Heart left ventricle (tissue), 13 donors: ENCODE results near the gene TSKU.

Experiments used
- CTCF ChIP-seq, 12 donors: fragments of 200-600 bp; sonication (generic) in 4 of 12; IDR thresholded peaks; one replicate each; pipeline versions ENCODE4 v1.5.0 to v1.8.0; 2018 to 2022; ENCODE audit warnings: antibody characterized with exemption in 12 of 12, mild to moderate bottlenecking in 5 of 12
- POLR2A ChIP-seq, 2 donors: fragments of 450-650 bp; IDR thresholded peaks; one replicate each; pipeline ENCODE4 v1.6.1; 2017; ENCODE audit warnings: antibody characterized with exemption in 2 of 2, mild to moderate bottlenecking in 2 of 2, moderate library complexity in 2 of 2
- donor health status: ischemic (EF 13 %, LVEDD 7.1; RV severe dilation, severe dysfunction).
- donor health status: DM: no; HTN: yes; CAD: no.
- donor health status: DM: no; HTN: no; CAD: no.
- donor health status: ischemic (EF 25% LVEDD 6.9; RV normal size, moderate dysfunction).
- donor health status: ischemic (EF 25% LVEDD 5.7; RV mildly dilated, moderate dysfunction).
- donor health status: ischemic (EF 35%, LVEDD 5.7; RV mildly dilated, moderate dysfunction).
- donor health status: nonischemic (EF 11% LVEDD 7.7; RV severe dilation, severe dysfunction).
- donor health status: DM: yes; HTN: yes; CAD: no.
- donor health status: PGD.
- donor health status: ischemic (EF 29% LVEDD 5.4; RV normal size, mild dysfunction).
- donor health status: nonischemic (EF 23%, LVEDD 6.1; RV moderate dilation, normal function).

GRCh38 chr11:76798671-76799065 is 15.5 kb downstream of the TSKU start:
- TF ChIP-seq POLR2A (IDR thresholded peaks at IDR 0.05) = no peak
- TF ChIP-seq CTCF (IDR thresholded peaks at IDR 0.05) = no peak
